PC-3 (cell line): ENCODE results near the gene PIAS3. TPM values are rescaled to one million over a fixed set of nuclear protein-coding genes. Genes with fewer than 3 reads are reported as not detected.

Source experiments
- microRNA-seq: library from miRNA; unstranded; fragments of <30 nt; microRNA quantifications from one replicate; pipeline ENCODE4 v1.1.0, GENCODE V29; 2020; ENCODE audit not compliant: unreplicated experiment
- total RNA-seq: library from RNA; depleted of rRNA; stranded (reverse); fragments of >200 nt; gene quantifications from 2 replicates; pipeline ENCODE4 v1.2.3, GENCODE V29; 2014; rRNA removed

PIAS3 gene
- total RNA-seq, 1 experiment from 2014 or later = 25.2 TPM

Small RNA genes within 50 kb of the gene (microRNA-seq; reads per million reads assigned to microRNA genes)
- not detected for gene MIR6736

Other genes starting within 250 kb of the PIAS3 start
- gene PDZK1, start 151.7 kb downstream of the PIAS3 start, total RNA-seq = 2.3 and 4.2 TPM in 2 replicates
- not detected in 2 replicates for gene CD160, start 139.6 kb downstream of the PIAS3 start, total RNA-seq
- 15.2 and 15.9 TPM in 2 replicates for gene RNF115, start 35.0 kb downstream of the PIAS3 start, total RNA-seq
- gene POLR3C, start 34.9 kb downstream of the PIAS3 start, total RNA-seq = 35.8 and 41.5 TPM in 2 replicates
- 2.4 and 3.0 TPM in 2 replicates for gene NUDT17, start 13.5 kb downstream of the PIAS3 start, total RNA-seq
- 0.07 and 0.40 TPM in 2 replicates for gene ANKRD35, start 26.8 kb upstream of the PIAS3 start, total RNA-seq
- gene ITGA10, start 51.0 kb upstream of the PIAS3 start, total RNA-seq = 0.81 and 1.9 TPM in 2 replicates
- 27.4 and 31.3 TPM in 2 replicates for gene PEX11B, start 59.6 kb upstream of the PIAS3 start, total RNA-seq
- 459 and 482 TPM in 2 replicates for gene RBM8A, start 68.4 kb upstream of the PIAS3 start, total RNA-seq
- 12.5 and 13.6 TPM in 2 replicates for gene LIX1L, start 98.9 kb upstream of the PIAS3 start, total RNA-seq
- gene ANKRD34A, start 105.5 kb upstream of the PIAS3 start, total RNA-seq = 0.29 and 2.8 TPM in 2 replicates
- 3.7 and 8.4 TPM in 2 replicates for gene POLR3GL, start 105.6 kb upstream of the PIAS3 start, total RNA-seq
- 45.3 and 66.6 TPM in 2 replicates for gene TXNIP, start 137.5 kb upstream of the PIAS3 start, total RNA-seq
- gene HJV, start 162.7 kb upstream of the PIAS3 start, total RNA-seq = not detected in 2 replicates